ENCODE results near the gene AMN.

AMN gene

GRCh38 chr14:102954081-102954789 is 31.8 kb downstream of the AMN start:
- no peak for TF ChIP-seq CTCF (conservative IDR thresholded peaks at IDR 0.05; ENCODE audit: low read depth, low read length)
- no peak for DNase-seq (ENCODE audit: low read depth)
- no peak overlapping the region for H3K4me3 ChIP-seq (ENCODE audit: low read length)

GRCh38 chr14:102955636-102956408 is 33.4 kb downstream of the AMN start:
- no peak overlapping the region for H3K4me3 ChIP-seq (ENCODE audit: low read length)
- no peak for TF ChIP-seq CTCF (conservative IDR thresholded peaks at IDR 0.05; ENCODE audit: low read depth, low read length)
- no peak for DNase-seq (ENCODE audit: low read depth)

DNA sequence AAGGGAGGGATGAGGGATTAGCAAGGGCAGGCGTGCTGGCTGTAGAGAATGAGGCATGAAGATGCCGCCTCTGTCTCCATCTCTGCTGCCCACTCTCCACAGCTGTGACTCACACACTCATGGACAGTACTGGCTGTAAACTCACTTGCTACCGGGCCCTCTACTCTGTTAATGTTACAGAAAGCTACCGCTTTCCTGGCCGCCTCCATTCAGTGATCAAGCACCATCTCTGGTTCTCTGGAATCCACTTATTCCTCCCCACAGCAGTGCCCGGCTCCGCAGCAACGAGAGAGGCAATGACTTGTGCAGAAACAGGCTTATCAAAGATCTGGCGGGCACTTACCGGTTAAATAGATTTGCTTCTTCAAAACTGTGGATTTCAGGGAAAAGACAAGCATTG is 34.8 kb downstream of the AMN start:
- no peak overlapping the region for H3K4me3 ChIP-seq (ENCODE audit: low read length)
- DNase-seq (ENCODE audit: low read depth) = no peak
- TF ChIP-seq CTCF (conservative IDR thresholded peaks at IDR 0.05; ENCODE audit: low read depth, low read length) = no peak

DNA sequence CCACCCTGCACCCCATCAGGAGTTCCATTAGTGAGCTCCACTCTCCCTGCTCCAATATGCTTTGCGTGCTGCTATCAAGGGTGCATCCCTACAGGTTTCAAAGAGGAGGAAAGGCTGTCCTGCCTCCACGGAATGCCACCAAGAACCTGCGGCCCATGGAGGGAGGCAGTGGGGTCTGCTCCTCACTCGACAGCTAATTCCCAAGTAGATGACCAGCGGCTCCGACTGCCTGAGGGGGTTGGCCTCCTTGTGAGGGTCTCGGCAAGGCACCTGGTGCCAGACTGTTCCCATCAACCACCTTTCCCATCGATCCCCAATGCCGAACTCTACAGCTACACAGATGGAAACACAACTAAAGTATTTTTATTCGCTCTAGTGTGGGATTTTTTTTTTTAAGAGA is 36.0 kb downstream of the AMN start:
- TF ChIP-seq CTCF (conservative IDR thresholded peaks at IDR 0.05; ENCODE audit: low read depth, low read length) = no peak

DNA sequence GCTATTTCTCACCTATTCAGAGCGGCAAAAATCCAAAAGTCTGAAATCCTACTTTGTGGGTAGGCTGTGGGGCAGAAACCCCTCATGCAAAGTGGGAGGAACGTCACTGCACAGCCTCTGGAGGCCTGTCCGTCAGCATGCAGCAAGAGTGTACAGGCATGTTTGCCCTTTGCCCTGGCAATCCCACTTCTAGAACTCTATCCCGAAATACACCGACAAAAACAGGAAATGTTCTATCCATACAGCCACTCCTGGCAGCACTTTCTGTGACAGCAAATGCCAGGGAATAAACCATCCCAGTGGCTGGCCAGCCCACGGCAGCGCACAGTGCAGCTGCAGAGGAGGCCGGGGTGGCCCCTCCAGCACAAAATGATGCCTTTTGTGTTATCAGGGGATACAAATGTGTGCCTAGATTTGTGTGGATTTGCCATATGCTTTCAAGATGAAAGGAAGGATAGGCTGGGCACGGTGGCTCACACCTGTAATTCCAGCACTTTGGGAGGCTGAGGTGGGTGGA is 39.7 kb downstream of the AMN start:
- TF ChIP-seq CTCF (conservative IDR thresholded peaks at IDR 0.05; ENCODE audit: low read depth, low read length) = no peak
- H3K4me3 ChIP-seq (ENCODE audit: low read length) = no peak overlapping the region
- no peak for DNase-seq (ENCODE audit: low read depth)

More for the DNA sequence above, 36.0 kb downstream of the AMN start:
- no peak overlapping the region for H3K4me3 ChIP-seq (ENCODE audit: low read length)
- no peak for DNase-seq (ENCODE audit: low read depth)

GRCh38 chr14:102964152-102964730 is 41.8 kb downstream of the AMN start:
- TF ChIP-seq CTCF (conservative IDR thresholded peaks at IDR 0.05; ENCODE audit: low read depth, low read length) = no peak
- DNase-seq (ENCODE audit: low read depth) = no peak
- H3K4me3 ChIP-seq (ENCODE audit: low read length) = no peak overlapping the region

Measured in retinal pigment epithelial cell (primary cell).